IMR-90 (cell line): ENCODE data around the gene TNRC18. TPM values are rescaled to one million over a fixed set of nuclear protein-coding genes. Genes with fewer than 3 reads are reported as not detected.

Source experiments
- ATAC-seq: fragments of 200-7000 bp; cut with Tn5 transposase; 2 replicates; pipeline ENCODE4 v1.9.1; 2020; ENCODE audit warnings: low read depth, mild to moderate bottlenecking, moderate library complexity
- BruUV-seq: library from RNA; stranded (reverse); fragments of 400-500 nt; replicated peaks from 2 replicates; lab custom pipeline; 2021; lab: Mats Ljungman, UMichigan
- CTCF ChIA-PET: fragments of 300-600 bp; formaldehyde crosslinking; extraction: SDS; loops from one replicate; lab custom pipeline; 2021; ENCODE audit warnings: antibody characterized with exemption; lab: Yijun Ruan, JAX
- POLR2A ChIA-PET: fragments of 300-600 bp; sonication (Branson Sonifier 250); formaldehyde crosslinking; loops from one replicate; lab custom pipeline; 2022; ENCODE audit warnings: antibody characterized with exemption; ENCODE audit not compliant: unreplicated experiment; lab: Charles Lee
- DNase-seq: peaks from one replicate; pipeline ENCODE4 v3.0.0; 2013
- H2AFZ ChIP-seq: replicated peaks from 2 replicates; pipeline ENCODE3; 2013; ENCODE audit warnings: low read length, mild to moderate bottlenecking; ENCODE audit not compliant: poor library complexity
- H2AK5ac ChIP-seq: 2 replicates; pipeline ENCODE4 v1.6.1; 2013; ENCODE audit warnings: low read depth, low read length, inconsistent platforms
- H2AK9ac ChIP-seq: replicated peaks from 2 replicates; pipeline ENCODE3; 2013; ENCODE audit warnings: mild to moderate bottlenecking, low read depth, low read length, moderate library complexity; ENCODE audit not compliant: poor library complexity
- H2BK120ac ChIP-seq: 2 replicates; pipeline ENCODE4 v1.6.1; 2013; ENCODE audit warnings: low read depth, low read length, inconsistent platforms
- H2BK15ac ChIP-seq: 3 replicates; pipeline ENCODE4 v1.6.1; 2013; ENCODE audit warnings: low read depth, low read length, inconsistent platforms
- H2BK20ac ChIP-seq: 2 replicates; pipeline ENCODE4 v1.6.1; 2013; ENCODE audit warnings: low read depth, mild to moderate bottlenecking, inconsistent platforms, low read length, moderate library complexity
- H2BK5ac ChIP-seq: 2 replicates; pipeline ENCODE4 v1.6.1; 2013; ENCODE audit warnings: mild to moderate bottlenecking, low read depth, low read length, inconsistent platforms; ENCODE audit not compliant: poor library complexity, severe bottlenecking
- H3K14ac ChIP-seq: replicated peaks from 2 replicates; pipeline ENCODE4 v1.6.1; 2013; ENCODE audit warnings: low read depth, low read length, inconsistent platforms
- H3K18ac ChIP-seq: 2 replicates; pipeline ENCODE4 v1.6.1; 2013; ENCODE audit warnings: low read depth, low read length, control low read depth
- H3K23ac ChIP-seq: 2 replicates; pipeline ENCODE4 v1.6.1; 2013; ENCODE audit warnings: low read depth, low read length, inconsistent platforms
- H3K27ac ChIP-seq: 2 replicates; pipeline ENCODE4 v1.5.1; 2013; ENCODE audit warnings: mild to moderate bottlenecking, control low read depth, low read length; ENCODE audit not compliant: insufficient read depth
- H3K27me3 ChIP-seq: 2 replicates; pipeline ENCODE4 v1.6.1; 2013; ENCODE audit warnings: low read length; ENCODE audit not compliant: control insufficient read depth, insufficient read depth
- H3K36me3 ChIP-seq: 2 replicates; pipeline ENCODE4 v1.6.1; 2013; ENCODE audit warnings: low read length, mixed read lengths; ENCODE audit not compliant: control insufficient read depth, insufficient read depth
- H3K4ac ChIP-seq: 2 replicates; pipeline ENCODE4 v1.6.1; 2013; ENCODE audit warnings: low read depth, low read length, inconsistent platforms
- H3K4me1 ChIP-seq: 2 replicates; pipeline ENCODE4 v1.6.1; 2013; ENCODE audit warnings: low read length, mixed read lengths; ENCODE audit not compliant: control insufficient read depth, insufficient read depth
- H3K4me2 ChIP-seq: 2 replicates; pipeline ENCODE4 v1.6.1; 2013; ENCODE audit warnings: low read depth, mild to moderate bottlenecking, control low read depth, low read length, moderate library complexity
- H3K4me3 ChIP-seq: 2 replicates; pipeline ENCODE4 v1.5.1; 2013; ENCODE audit warnings: low read depth, mild to moderate bottlenecking, control low read depth, low read length, moderate library complexity; ENCODE audit not compliant: insufficient read depth
- H3K56ac ChIP-seq: 2 replicates; pipeline ENCODE4 v1.6.1; 2013; ENCODE audit warnings: low read length, inconsistent platforms; ENCODE audit not compliant: insufficient read depth; ENCODE audit errors: extremely low read depth
- H3K79me1 ChIP-seq, 2 experiments: 2 replicates each; pipeline ENCODE4 v1.6.1; 2013; ENCODE audit warnings: low read length in 2 of 2, inconsistent platforms in 1 of 2, low read depth in 1 of 2
- H3K9ac ChIP-seq: 2 replicates; pipeline ENCODE4 v1.6.1; 2013; ENCODE audit warnings: low read depth, low read length, control low read depth
- H3K9me1 ChIP-seq: 2 replicates; pipeline ENCODE4 v1.6.1; 2013; ENCODE audit warnings: low read length, inconsistent platforms; ENCODE audit not compliant: insufficient read depth
- H3K9me3 ChIP-seq: 2 replicates; pipeline ENCODE4 v1.6.1; 2013; ENCODE audit warnings: low read length; ENCODE audit not compliant: control insufficient read depth, insufficient read depth
- H4K20me1 ChIP-seq: 2 replicates; pipeline ENCODE4 v1.6.1; 2013; ENCODE audit warnings: low read length, inconsistent platforms; ENCODE audit not compliant: insufficient read depth
- H4K5ac ChIP-seq: 2 replicates; pipeline ENCODE4 v1.6.1; 2013; ENCODE audit warnings: mild to moderate bottlenecking, low read depth, low read length, control low read depth
- H4K8ac ChIP-seq, 2 experiments: 2 replicates each; pipeline ENCODE4 v1.6.1; 2013; ENCODE audit warnings: low read depth in 2 of 2, low read length in 2 of 2, control low read depth in 1 of 2, inconsistent platforms in 1 of 2
- H4K91ac ChIP-seq: 2 replicates; pipeline ENCODE4 v1.6.1; 2013; ENCODE audit warnings: low read depth, low read length, inconsistent platforms; ENCODE audit not compliant: insufficient read depth
- CEBPB ChIP-seq: IDR thresholded peaks from 2 replicates; pipeline ENCODE4 v1.6.1; 2012; ENCODE audit warnings: low read depth, low read length, improper control_type of control experiment
- CHD1 ChIP-seq: IDR thresholded peaks from 2 replicates; pipeline ENCODE4 v1.6.1; 2012; ENCODE audit warnings: low read depth, low read length, improper control_type of control experiment
- CTCF ChIP-seq: conservative IDR thresholded peaks from 2 replicates; pipeline ENCODE4 v1.5.1; 2012; ENCODE audit warnings: mild to moderate bottlenecking, low read depth, low read length, improper control_type of control experiment
- ELK1 ChIP-seq: fragments of 150-350 bp; IDR thresholded peaks from 2 replicates; pipeline ENCODE4 v1.6.1; 2016; ENCODE audit warnings: low read depth, mild to moderate bottlenecking, low read length, moderate library complexity, borderline replicate concordance
- FOS ChIP-seq: fragments of 150-350 bp; IDR thresholded peaks from 2 replicates; pipeline ENCODE4 v1.6.1; 2016; ENCODE audit warnings: low read depth, low read length
- MAFK ChIP-seq: IDR thresholded peaks from 2 replicates; pipeline ENCODE4 v1.6.1; 2012; ENCODE audit warnings: low read depth, low read length, improper control_type of control experiment
- MAZ ChIP-seq: IDR thresholded peaks from 2 replicates; pipeline ENCODE4 v1.6.1; 2012; ENCODE audit warnings: low read depth, mild to moderate bottlenecking, low read length, improper control_type of control experiment, moderate library complexity, borderline replicate concordance
- MXI1 ChIP-seq: IDR thresholded peaks from 2 replicates; pipeline ENCODE4 v1.6.1; 2012; ENCODE audit warnings: low read depth, mild to moderate bottlenecking, low read length, moderate library complexity, borderline replicate concordance
- NFE2L2 ChIP-seq: fragments of 150-350 bp; IDR thresholded peaks from 2 replicates; pipeline ENCODE4 v1.6.1; 2016; ENCODE audit warnings: low read depth, mild to moderate bottlenecking, low read length
- POLR2A ChIP-seq: IDR thresholded peaks from 2 replicates; pipeline ENCODE4 v1.6.1; 2012; ENCODE audit warnings: mild to moderate bottlenecking, low read depth, low read length
- RAD21 ChIP-seq: IDR thresholded peaks from 2 replicates; pipeline ENCODE4 v1.6.1; 2012; ENCODE audit warnings: low read length, improper control_type of control experiment
- RCOR1 ChIP-seq: IDR thresholded peaks from 2 replicates; pipeline ENCODE4 v1.6.1; 2012; ENCODE audit warnings: mild to moderate bottlenecking, low read length, improper control_type of control experiment; ENCODE audit not compliant: insufficient replicate concordance
- RFX5 ChIP-seq: IDR thresholded peaks from 2 replicates; pipeline ENCODE4 v1.8.0; 2012; ENCODE audit warnings: low read depth, mild to moderate bottlenecking, low read length, moderate library complexity
- SMC3 ChIP-seq: fragments of 150-350 bp; IDR thresholded peaks from 2 replicates; pipeline ENCODE4 v1.6.1; 2016; ENCODE audit warnings: low read depth, mild to moderate bottlenecking, antibody characterized with exemption, low read length, moderate library complexity
- USF2 ChIP-seq: fragments of 150-350 bp; IDR thresholded peaks from 2 replicates; pipeline ENCODE4 v1.6.1; 2017; ENCODE audit warnings: mild to moderate bottlenecking, antibody characterized with exemption, low read length, low read depth
- WGBS, 2 experiments: methylation state at CpG; one replicate each; pipeline versions ENCODE4 v1.1.5 to v1.1.7; 2013; ENCODE audit warnings: missing lambda C conversion rate in 2 of 2; ENCODE audit not compliant: insufficient read length in 1 of 2; ENCODE audit errors: extremely low coverage in 2 of 2; 5-methylcytosine and 5-hydroxymethylcytosine counted together
- dilution Hi-C: fragments of 300-500 bp; cut with HindIII; formaldehyde crosslinking; loops from one replicate; pipeline ENCODE4 v1.14.3; 2018; ENCODE audit warnings: low sequenced_read_pairs; ENCODE audit not compliant: unreplicated experiment
- in situ Hi-C: fragments of 300-500 bp; cut with MboI; formaldehyde crosslinking; loops from 3 replicates; pipeline ENCODE4 v1.14.3; 2019; ENCODE audit warnings: low sequenced_read_pairs, inconsistent platforms, mixed read lengths
- intact Hi-C: fragments of 100-400 bp; cut with micrococcal nuclease; formaldehyde crosslinking; loops from 2 replicates; pipeline ENCODE4 v1.10.0; 2022
- polyA plus RNA-seq, 3 experiments: library from polyadenylated mRNA; depleted of rRNA; stranded (reverse); fragments of >200 nt; gene quantifications; 2 replicates each; pipeline ENCODE4 v1.2.3, GENCODE V29; 2012; ENCODE audit warnings: low replicate concordance in 1 of 3
- total RNA-seq: library from RNA; depleted of rRNA; stranded (reverse); fragments of >200 nt; gene quantifications from 2 replicates; pipeline ENCODE4 v1.2.3, GENCODE V29; 2012

The TNRC18 gene
- total and polyA plus RNA-seq, 2 of the 4 experiments (the other 2 are of a cell fraction), result 4.7 to 29.6 TPM

- in situ Hi-C loops, result no loop called here
- intact Hi-C loops, result no loop called here
- Histone ChIP-seq H2BK20ac (no peak overlapping the region), H4K5ac (no peak overlapping the region), H3K4me1 (no peaks in the 10 kb centered on the region), H3K9me3 (no peaks in the 10 kb centered on the region), H4K8ac (no peak overlapping the region), H2AFZ (no peak overlapping the region), H2BK5ac (no peak overlapping the region), H3K4me3 (no peak overlapping the region), H3K56ac (no peak overlapping the region), H3K27ac (no peak overlapping the region), H3K14ac (no peak overlapping the region), H2AK5ac (no peak overlapping the region), H3K27me3 (no peaks in the 10 kb centered on the region), H3K23ac (no peak overlapping the region), H3K4me2 (no peak overlapping the region), H3K79me1 (no peaks in the 10 kb centered on the region), H2BK15ac (no peak overlapping the region), H2BK120ac (no peak overlapping the region), H2AK9ac (no peak overlapping the region), H3K4ac (no peak overlapping the region), H3K18ac (no peak overlapping the region), H3K9ac (no peak overlapping the region), H4K20me1 (no peaks in the 10 kb centered on the region), H3K36me3 (peaks cover 15% of the 10 kb centered on the region), H4K91ac (no peak overlapping the region), H3K9me1 (no peaks in the 10 kb centered on the region)
- DNase-seq (no peak), ATAC-seq (peak; percentile 10)
- no TSS peak for BruUV-seq
- dilution Hi-C loops, result no loop called here
- ChIA-PET CTCF (no interaction called here), POLR2A (no interaction called here)
- WGBS, 2 experiments, result 89% methylated on average over 15 of the region's 35 CpGs; no CpG with 5 or more reads in 1 of the 2 experiments
- no peak for TF ChIP-seq USF2
- TF ChIP-seq RAD21, result no peak
- no peak for TF ChIP-seq CHD1
- no peak for TF ChIP-seq NFE2L2
- TF ChIP-seq ELK1, result no peak
- TF ChIP-seq SMC3, result no peak
- TF ChIP-seq RFX5, result no peak
- no peak for TF ChIP-seq RCOR1
- no peak for TF ChIP-seq CEBPB
- no peak for TF ChIP-seq FOS
- TF ChIP-seq MAFK, result no peak
- TF ChIP-seq CTCF, result no peak
- TF ChIP-seq MAZ, result no peak
- TF ChIP-seq MXI1, result no peak
- TF ChIP-seq POLR2A, result no peak
These were observed 119.8 kb downstream of the TNRC18 start for GRCh38 chr7:5303591-5304505.
